ENCODE data around the gene KIF7. TPM values are rescaled to one million over a fixed set of nuclear protein-coding genes. Genes with fewer than 3 reads are reported as not detected.

Gene KIF7
- total and polyA plus RNA-seq, 12 donors, result 1.6 to 8.2 (median 5.3) TPM

DNA sequence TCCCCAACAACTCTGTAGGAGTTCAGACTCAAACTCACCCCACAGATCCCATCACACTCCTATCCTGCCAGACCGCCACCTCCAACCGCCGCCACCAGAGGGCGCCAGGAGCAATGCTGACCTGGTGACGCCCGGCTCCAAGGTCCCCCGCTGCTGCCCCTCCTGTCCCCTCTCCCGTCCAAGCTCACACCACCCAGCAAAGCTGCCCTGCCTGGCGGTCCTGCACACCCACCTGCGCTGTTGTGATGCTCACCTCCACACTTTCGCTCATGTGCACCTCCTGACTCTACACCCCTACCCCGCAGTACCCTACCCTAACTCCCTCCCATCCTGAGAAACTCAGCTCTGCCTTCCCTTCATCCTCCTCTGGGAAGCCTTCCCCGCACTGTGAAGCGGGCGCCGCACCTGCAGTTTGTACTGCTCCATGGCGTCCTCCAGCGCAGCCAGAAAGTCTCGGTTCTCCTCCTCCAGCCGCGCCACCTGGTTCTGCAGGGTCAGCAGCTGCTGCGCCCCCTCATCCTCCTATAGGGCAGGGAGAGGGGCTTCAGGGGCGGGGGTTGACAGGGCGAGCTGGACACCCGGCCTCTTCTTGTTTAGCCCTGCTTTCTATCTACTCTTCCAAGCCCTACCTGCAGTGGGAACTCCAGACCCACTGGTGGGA, 7.9 kb downstream of the KIF7 start:
- Histone ChIP-seq H3K4me1 (replicated peaks in 1 of 2) (no peaks in the 10 kb centered on the region), H3K27me3 (no peaks in the 10 kb centered on the region), H3K9me3 (replicated peaks in 1 of 3) (no peaks in the 10 kb centered on the region), H3K4me3 (no peak overlapping the region), H3K36me3 (replicated peaks in 1 of 2) (no peaks in the 10 kb centered on the region), H3K27ac (no peak overlapping the region)
- no peak for TF ChIP-seq POLR2A (IDR thresholded peaks at IDR 0.05)
- TF ChIP-seq, protein P1, sequence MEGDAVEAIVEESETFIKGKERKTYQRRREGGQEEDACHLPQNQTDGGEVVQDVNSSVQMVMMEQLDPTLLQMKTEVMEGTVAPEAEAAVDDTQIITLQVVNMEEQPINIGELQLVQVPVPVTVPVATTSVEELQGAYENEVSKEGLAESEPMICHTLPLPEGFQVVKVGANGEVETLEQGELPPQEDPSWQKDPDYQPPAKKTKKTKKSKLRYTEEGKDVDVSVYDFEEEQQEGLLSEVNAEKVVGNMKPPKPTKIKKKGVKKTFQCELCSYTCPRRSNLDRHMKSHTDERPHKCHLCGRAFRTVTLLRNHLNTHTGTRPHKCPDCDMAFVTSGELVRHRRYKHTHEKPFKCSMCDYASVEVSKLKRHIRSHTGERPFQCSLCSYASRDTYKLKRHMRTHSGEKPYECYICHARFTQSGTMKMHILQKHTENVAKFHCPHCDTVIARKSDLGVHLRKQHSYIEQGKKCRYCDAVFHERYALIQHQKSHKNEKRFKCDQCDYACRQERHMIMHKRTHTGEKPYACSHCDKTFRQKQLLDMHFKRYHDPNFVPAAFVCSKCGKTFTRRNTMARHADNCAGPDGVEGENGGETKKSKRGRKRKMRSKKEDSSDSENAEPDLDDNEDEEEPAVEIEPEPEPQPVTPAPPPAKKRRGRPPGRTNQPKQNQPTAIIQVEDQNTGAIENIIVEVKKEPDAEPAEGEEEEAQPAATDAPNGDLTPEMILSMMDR (IDR thresholded peaks at IDR 0.05), result peak; percentile 74 to 84 (median 77)
- intact Hi-C loops (cut with DNase I), result loop anchor here (5.0 to 10.0 kb wide), 2 partner anchors 45 to 97 kb away; partner anchors contain the start of genes PEX11A (in 1 of the 2) and WDR93 (in 1 of the 2)
- DNase-seq, result peak; percentile 71 to 90 (median 84)
- 45 to 53% (median 50%) methylated on average over 20 to 25 of the region's 25 CpGs for WGBS, 4 donors

DNA sequence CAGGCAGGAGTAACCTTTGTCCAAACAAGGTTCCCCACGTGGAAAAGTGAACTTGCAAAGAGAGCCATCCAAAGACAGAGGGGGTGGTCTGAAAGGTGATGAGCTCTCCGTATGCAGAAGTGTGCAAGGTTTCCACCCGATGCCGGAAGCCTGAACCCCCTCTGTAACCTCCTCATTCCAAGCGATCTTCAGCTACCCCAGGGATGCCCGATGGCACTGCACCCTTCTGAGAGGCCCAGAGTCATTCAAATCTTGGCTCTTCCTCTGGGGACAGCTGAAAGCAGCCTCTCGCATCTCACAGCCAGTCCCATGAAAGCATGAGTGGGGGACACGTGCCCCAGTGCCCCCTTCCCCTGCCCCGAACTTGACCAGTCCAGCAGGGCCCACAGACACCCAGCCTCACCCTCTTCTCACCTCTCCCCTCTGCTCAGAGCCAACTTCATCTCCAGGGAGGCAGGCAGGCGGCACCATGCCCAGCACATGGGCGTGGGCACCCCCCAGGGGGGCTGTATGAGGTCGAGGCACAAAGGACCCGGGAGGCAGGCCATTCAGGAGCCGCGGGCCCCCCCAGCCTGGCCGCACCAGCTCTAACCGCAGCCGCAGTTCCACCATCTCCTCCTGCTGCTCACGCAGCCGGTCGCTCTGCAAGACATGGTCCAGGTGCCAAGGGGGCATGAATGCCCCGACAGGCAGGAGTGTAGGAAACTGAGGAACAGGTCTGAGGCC, 8.7 kb downstream of the KIF7 start:
- DNase-seq, result no peak
- H3K4me1 ChIP-seq (replicated peaks in 1 of 2), result no peaks in the 10 kb centered on the region
- H3K36me3 ChIP-seq (replicated peaks in 1 of 2), result no peaks in the 10 kb centered on the region
- no peaks in the 10 kb centered on the region for H3K27me3 ChIP-seq
- H3K9me3 ChIP-seq (replicated peaks in 1 of 3), result no peaks in the 10 kb centered on the region
- 77 to 95% (median 84%) methylated on average over 12 to 22 of the region's 22 CpGs for WGBS, 4 donors
- no peak overlapping the region for H3K4me3 ChIP-seq
- H3K27ac ChIP-seq, result no peak overlapping the region
- intact Hi-C loops (cut with DNase I), result loop anchor here (5.0 to 10.0 kb wide), 2 partner anchors 46 to 98 kb away; partner anchors contain the start of genes PEX11A (in 1 of the 2) and WDR93 (in 1 of the 2)
- TF ChIP-seq POLR2A (IDR thresholded peaks at IDR 0.05), result no peak
- TF ChIP-seq, protein P1 (IDR thresholded peaks at IDR 0.05), result no peak

DNA sequence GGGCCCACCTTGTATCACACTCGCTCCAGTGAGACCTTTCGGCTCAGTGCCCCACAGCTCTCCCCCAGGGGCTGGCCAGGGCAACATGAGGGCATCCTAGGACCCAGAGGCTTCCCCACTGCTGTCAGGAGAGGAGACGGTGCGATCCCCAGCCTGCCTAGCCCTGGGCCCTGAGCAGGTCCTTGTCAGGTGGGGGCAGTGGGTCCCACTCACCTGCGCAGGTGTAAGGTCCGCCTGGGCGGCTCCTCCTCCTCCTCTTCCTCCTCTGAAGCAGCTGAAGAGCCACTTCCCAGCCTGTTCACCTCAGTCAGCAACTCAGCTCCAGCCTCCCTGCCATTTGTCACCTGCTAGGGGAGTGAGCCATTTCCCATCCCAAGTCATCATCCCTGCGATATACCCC, 9.6 kb downstream of the KIF7 start:
- intact Hi-C loops (cut with DNase I), result loop anchor here (5.0 to 10.0 kb wide), 2 partner anchors 47 to 99 kb away; partner anchors contain the start of genes PEX11A (in 1 of the 2) and WDR93 (in 1 of the 2)
- H3K4me1 ChIP-seq (replicated peaks in 1 of 2), result no peaks in the 10 kb centered on the region
- no peaks in the 10 kb centered on the region for H3K9me3 ChIP-seq (replicated peaks in 1 of 3)
- no peak overlapping the region for H3K27ac ChIP-seq
- no peaks in the 10 kb centered on the region for H3K36me3 ChIP-seq (replicated peaks in 1 of 2)
- no peak overlapping the region for H3K4me3 ChIP-seq
- 95 to 98% (median 95%) methylated on average over 3 to 8 of the region's 8 CpGs for WGBS, 4 donors
- TF ChIP-seq POLR2A (IDR thresholded peaks at IDR 0.05), result no peak
- TF ChIP-seq, protein P1 (IDR thresholded peaks at IDR 0.05), result no peak
- no peak for DNase-seq
- no peaks in the 10 kb centered on the region for H3K27me3 ChIP-seq

DNA sequence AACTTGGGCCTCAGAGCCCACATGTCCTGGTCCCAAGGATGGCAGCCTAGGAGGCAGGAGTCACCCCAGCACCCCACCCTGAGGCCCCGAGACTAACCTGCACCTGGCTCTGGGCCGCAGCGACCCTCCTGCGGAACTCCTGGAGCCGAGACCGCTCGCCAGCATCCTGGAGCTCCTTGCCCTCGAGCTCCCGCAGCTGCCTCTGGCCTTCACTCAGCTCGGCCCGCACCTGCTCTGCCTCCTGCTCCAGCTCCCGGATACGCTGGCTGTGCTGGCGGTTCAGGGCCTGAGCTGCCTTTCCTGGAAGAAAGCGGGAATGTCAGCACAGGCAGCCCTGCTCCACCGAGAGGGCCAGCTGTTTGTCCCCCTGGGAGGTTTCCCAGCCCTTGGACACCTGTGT, 13.2 kb downstream of the KIF7 start:
- Histone ChIP-seq H3K36me3 (replicated peaks in 1 of 2) (no peaks in the 10 kb centered on the region), H3K27ac (no peak overlapping the region), H3K27me3 (no peaks in the 10 kb centered on the region), H3K4me3 (no peak overlapping the region), H3K4me1 (replicated peaks in 1 of 2) (no peaks in the 10 kb centered on the region), H3K9me3 (replicated peaks in 1 of 3) (no peaks in the 10 kb centered on the region)
- WGBS, 4 donors, result 91 to 97% (median 95%) methylated on average over 10 to 16 of the region's 16 CpGs
- TF ChIP-seq, protein P1 (IDR thresholded peaks at IDR 0.05), result no peak
- no peak for TF ChIP-seq POLR2A (IDR thresholded peaks at IDR 0.05)
- intact Hi-C loops (cut with DNase I), result loop anchor here (10.0 kb wide), 1 partner anchor 103 kb away; no protein-coding TSS in a partner anchor
- DNase-seq, result no peak

Data from adrenal gland (tissue), 12 donors.